IMR-90 (cell line): ENCODE measurements around the gene PALB2. TPM values are rescaled to one million over a fixed set of nuclear protein-coding genes. Genes with fewer than 3 reads are reported as not detected.

ENCODE experiments used
- ATAC-seq: fragments of 200-7000 bp; cut with Tn5 transposase; 2 replicates; pipeline ENCODE4 v1.9.1; 2020; ENCODE audit warnings: low read depth, mild to moderate bottlenecking, moderate library complexity
- BruUV-seq: library from RNA; stranded (reverse); fragments of 400-500 nt; replicated peaks from 2 replicates; lab custom pipeline; 2021; lab: Mats Ljungman, UMichigan
- CTCF ChIA-PET: fragments of 300-600 bp; formaldehyde crosslinking; extraction: SDS; loops from one replicate; lab custom pipeline; 2021; ENCODE audit warnings: antibody characterized with exemption; lab: Yijun Ruan, JAX
- POLR2A ChIA-PET: fragments of 300-600 bp; sonication (Branson Sonifier 250); formaldehyde crosslinking; loops from one replicate; lab custom pipeline; 2022; ENCODE audit warnings: antibody characterized with exemption; ENCODE audit not compliant: unreplicated experiment; lab: Charles Lee
- DNase-seq: peaks from one replicate; pipeline ENCODE4 v3.0.0; 2013
- H2AFZ ChIP-seq: replicated peaks from 2 replicates; pipeline ENCODE3; 2013; ENCODE audit warnings: low read length, mild to moderate bottlenecking; ENCODE audit not compliant: poor library complexity
- H2AK5ac ChIP-seq: 2 replicates; pipeline ENCODE4 v1.6.1; 2013; ENCODE audit warnings: low read depth, low read length, inconsistent platforms
- H2AK9ac ChIP-seq: replicated peaks from 2 replicates; pipeline ENCODE3; 2013; ENCODE audit warnings: mild to moderate bottlenecking, low read depth, low read length, moderate library complexity; ENCODE audit not compliant: poor library complexity
- H2BK120ac ChIP-seq: 2 replicates; pipeline ENCODE4 v1.6.1; 2013; ENCODE audit warnings: low read depth, low read length, inconsistent platforms
- H2BK15ac ChIP-seq: 3 replicates; pipeline ENCODE4 v1.6.1; 2013; ENCODE audit warnings: low read depth, low read length, inconsistent platforms
- H2BK20ac ChIP-seq: 2 replicates; pipeline ENCODE4 v1.6.1; 2013; ENCODE audit warnings: low read depth, mild to moderate bottlenecking, inconsistent platforms, low read length, moderate library complexity
- H2BK5ac ChIP-seq: 2 replicates; pipeline ENCODE4 v1.6.1; 2013; ENCODE audit warnings: mild to moderate bottlenecking, low read depth, low read length, inconsistent platforms; ENCODE audit not compliant: poor library complexity, severe bottlenecking
- H3K14ac ChIP-seq: replicated peaks from 2 replicates; pipeline ENCODE4 v1.6.1; 2013; ENCODE audit warnings: low read depth, low read length, inconsistent platforms
- H3K18ac ChIP-seq: 2 replicates; pipeline ENCODE4 v1.6.1; 2013; ENCODE audit warnings: low read depth, low read length, control low read depth
- H3K23ac ChIP-seq: 2 replicates; pipeline ENCODE4 v1.6.1; 2013; ENCODE audit warnings: low read depth, low read length, inconsistent platforms
- H3K27ac ChIP-seq: 2 replicates; pipeline ENCODE4 v1.5.1; 2013; ENCODE audit warnings: mild to moderate bottlenecking, control low read depth, low read length; ENCODE audit not compliant: insufficient read depth
- H3K27me3 ChIP-seq: 2 replicates; pipeline ENCODE4 v1.6.1; 2013; ENCODE audit warnings: low read length; ENCODE audit not compliant: control insufficient read depth, insufficient read depth
- H3K36me3 ChIP-seq: 2 replicates; pipeline ENCODE4 v1.6.1; 2013; ENCODE audit warnings: low read length, mixed read lengths; ENCODE audit not compliant: control insufficient read depth, insufficient read depth
- H3K4ac ChIP-seq: 2 replicates; pipeline ENCODE4 v1.6.1; 2013; ENCODE audit warnings: low read depth, low read length, inconsistent platforms
- H3K4me1 ChIP-seq: 2 replicates; pipeline ENCODE4 v1.6.1; 2013; ENCODE audit warnings: low read length, mixed read lengths; ENCODE audit not compliant: control insufficient read depth, insufficient read depth
- H3K4me2 ChIP-seq: 2 replicates; pipeline ENCODE4 v1.6.1; 2013; ENCODE audit warnings: low read depth, mild to moderate bottlenecking, control low read depth, low read length, moderate library complexity
- H3K4me3 ChIP-seq: 2 replicates; pipeline ENCODE4 v1.5.1; 2013; ENCODE audit warnings: low read depth, mild to moderate bottlenecking, control low read depth, low read length, moderate library complexity; ENCODE audit not compliant: insufficient read depth
- H3K56ac ChIP-seq: 2 replicates; pipeline ENCODE4 v1.6.1; 2013; ENCODE audit warnings: low read length, inconsistent platforms; ENCODE audit not compliant: insufficient read depth; ENCODE audit errors: extremely low read depth
- H3K79me1 ChIP-seq, 2 experiments: 2 replicates each; pipeline ENCODE4 v1.6.1; 2013; ENCODE audit warnings: low read length in 2 of 2, inconsistent platforms in 1 of 2, low read depth in 1 of 2
- H3K9ac ChIP-seq: 2 replicates; pipeline ENCODE4 v1.6.1; 2013; ENCODE audit warnings: low read depth, low read length, control low read depth
- H3K9me1 ChIP-seq: 2 replicates; pipeline ENCODE4 v1.6.1; 2013; ENCODE audit warnings: low read length, inconsistent platforms; ENCODE audit not compliant: insufficient read depth
- H3K9me3 ChIP-seq: 2 replicates; pipeline ENCODE4 v1.6.1; 2013; ENCODE audit warnings: low read length; ENCODE audit not compliant: control insufficient read depth, insufficient read depth
- H4K20me1 ChIP-seq: 2 replicates; pipeline ENCODE4 v1.6.1; 2013; ENCODE audit warnings: low read length, inconsistent platforms; ENCODE audit not compliant: insufficient read depth
- H4K5ac ChIP-seq: 2 replicates; pipeline ENCODE4 v1.6.1; 2013; ENCODE audit warnings: mild to moderate bottlenecking, low read depth, low read length, control low read depth
- H4K8ac ChIP-seq, 2 experiments: 2 replicates each; pipeline ENCODE4 v1.6.1; 2013; ENCODE audit warnings: low read depth in 2 of 2, low read length in 2 of 2, control low read depth in 1 of 2, inconsistent platforms in 1 of 2
- H4K91ac ChIP-seq: 2 replicates; pipeline ENCODE4 v1.6.1; 2013; ENCODE audit warnings: low read depth, low read length, inconsistent platforms; ENCODE audit not compliant: insufficient read depth
- BHLHE40 ChIP-seq: fragments of 150-350 bp; IDR thresholded peaks from 2 replicates; pipeline ENCODE4 v1.6.1; 2016; ENCODE audit warnings: mild to moderate bottlenecking, low read depth, low read length
- CEBPB ChIP-seq: IDR thresholded peaks from 2 replicates; pipeline ENCODE4 v1.6.1; 2012; ENCODE audit warnings: low read depth, low read length, improper control_type of control experiment
- CHD1 ChIP-seq: IDR thresholded peaks from 2 replicates; pipeline ENCODE4 v1.6.1; 2012; ENCODE audit warnings: low read depth, low read length, improper control_type of control experiment
- CTCF ChIP-seq: conservative IDR thresholded peaks from 2 replicates; pipeline ENCODE4 v1.5.1; 2012; ENCODE audit warnings: mild to moderate bottlenecking, low read depth, low read length, improper control_type of control experiment
- ELK1 ChIP-seq: fragments of 150-350 bp; IDR thresholded peaks from 2 replicates; pipeline ENCODE4 v1.6.1; 2016; ENCODE audit warnings: low read depth, mild to moderate bottlenecking, low read length, moderate library complexity, borderline replicate concordance
- FOS ChIP-seq: fragments of 150-350 bp; IDR thresholded peaks from 2 replicates; pipeline ENCODE4 v1.6.1; 2016; ENCODE audit warnings: low read depth, low read length
- MAFK ChIP-seq: IDR thresholded peaks from 2 replicates; pipeline ENCODE4 v1.6.1; 2012; ENCODE audit warnings: low read depth, low read length, improper control_type of control experiment
- MAZ ChIP-seq: IDR thresholded peaks from 2 replicates; pipeline ENCODE4 v1.6.1; 2012; ENCODE audit warnings: low read depth, mild to moderate bottlenecking, low read length, improper control_type of control experiment, moderate library complexity, borderline replicate concordance
- MXI1 ChIP-seq: IDR thresholded peaks from 2 replicates; pipeline ENCODE4 v1.6.1; 2012; ENCODE audit warnings: low read depth, mild to moderate bottlenecking, low read length, moderate library complexity, borderline replicate concordance
- NFE2L2 ChIP-seq: fragments of 150-350 bp; IDR thresholded peaks from 2 replicates; pipeline ENCODE4 v1.6.1; 2016; ENCODE audit warnings: low read depth, mild to moderate bottlenecking, low read length
- POLR2A ChIP-seq: IDR thresholded peaks from 2 replicates; pipeline ENCODE4 v1.6.1; 2012; ENCODE audit warnings: mild to moderate bottlenecking, low read depth, low read length
- RAD21 ChIP-seq: IDR thresholded peaks from 2 replicates; pipeline ENCODE4 v1.6.1; 2012; ENCODE audit warnings: low read length, improper control_type of control experiment
- RCOR1 ChIP-seq: IDR thresholded peaks from 2 replicates; pipeline ENCODE4 v1.6.1; 2012; ENCODE audit warnings: mild to moderate bottlenecking, low read length, improper control_type of control experiment; ENCODE audit not compliant: insufficient replicate concordance
- RFX5 ChIP-seq: IDR thresholded peaks from 2 replicates; pipeline ENCODE4 v1.8.0; 2012; ENCODE audit warnings: low read depth, mild to moderate bottlenecking, low read length, moderate library complexity
- SMC3 ChIP-seq: fragments of 150-350 bp; IDR thresholded peaks from 2 replicates; pipeline ENCODE4 v1.6.1; 2016; ENCODE audit warnings: low read depth, mild to moderate bottlenecking, antibody characterized with exemption, low read length, moderate library complexity
- USF2 ChIP-seq: fragments of 150-350 bp; IDR thresholded peaks from 2 replicates; pipeline ENCODE4 v1.6.1; 2017; ENCODE audit warnings: mild to moderate bottlenecking, antibody characterized with exemption, low read length, low read depth
- WGBS, 2 experiments: methylation state at CpG; one replicate each; pipeline versions ENCODE4 v1.1.5 to v1.1.7; 2013; ENCODE audit warnings: missing lambda C conversion rate in 2 of 2; ENCODE audit not compliant: insufficient read length in 1 of 2; ENCODE audit errors: extremely low coverage in 2 of 2; 5-methylcytosine and 5-hydroxymethylcytosine counted together
- dilution Hi-C: fragments of 300-500 bp; cut with HindIII; formaldehyde crosslinking; loops from one replicate; pipeline ENCODE4 v1.14.3; 2018; ENCODE audit warnings: low sequenced_read_pairs; ENCODE audit not compliant: unreplicated experiment
- in situ Hi-C: fragments of 300-500 bp; cut with MboI; formaldehyde crosslinking; loops from 3 replicates; pipeline ENCODE4 v1.14.3; 2019; ENCODE audit warnings: low sequenced_read_pairs, inconsistent platforms, mixed read lengths
- intact Hi-C: fragments of 100-400 bp; cut with micrococcal nuclease; formaldehyde crosslinking; loops from 2 replicates; pipeline ENCODE4 v1.10.0; 2022
- polyA plus RNA-seq, 3 experiments: library from polyadenylated mRNA; depleted of rRNA; stranded (reverse); fragments of >200 nt; gene quantifications; 2 replicates each; pipeline ENCODE4 v1.2.3, GENCODE V29; 2012; ENCODE audit warnings: low replicate concordance in 1 of 3
- total RNA-seq: library from RNA; depleted of rRNA; stranded (reverse); fragments of >200 nt; gene quantifications from 2 replicates; pipeline ENCODE4 v1.2.3, GENCODE V29; 2012

PALB2 gene
- total and polyA plus RNA-seq, 2 of the 4 experiments (the other 2 are of a cell fraction): 4.1 to 8.6 TPM

- BruUV-seq: no TSS peak
Measured at GRCh38 chr16:23634461-23635036, 6.6 kb downstream of the PALB2 start.

More at GRCh38 chr16:23634461-23635036, 6.6 kb downstream of the PALB2 start:
- no peak overlapping the region for H4K8ac ChIP-seq
- no peak overlapping the region for H2BK15ac ChIP-seq
- H3K14ac ChIP-seq: no peak overlapping the region
- no peak overlapping the region for H3K4me3 ChIP-seq
- H3K23ac ChIP-seq: no peak overlapping the region
- intact Hi-C loops: loop anchor here (5.0 kb wide), 1 partner anchor 162 kb away; no protein-coding TSS in a partner anchor
- no peak overlapping the region for H4K5ac ChIP-seq
- no peak overlapping the region for H3K27ac ChIP-seq
- TF ChIP-seq CHD1: no peak
- no peak for TF ChIP-seq CTCF
- TF ChIP-seq CEBPB: no peak
- no peak for TF ChIP-seq NFE2L2
- TF ChIP-seq MAZ: no peak
- no peak for TF ChIP-seq SMC3
- no peak for TF ChIP-seq BHLHE40
- no peak for TF ChIP-seq RFX5
- TF ChIP-seq RCOR1: no peak
- no peak for TF ChIP-seq ELK1
- TF ChIP-seq MXI1: no peak
- TF ChIP-seq FOS: no peak
- no peak for TF ChIP-seq MAFK
- no peak for TF ChIP-seq USF2
- no peak for TF ChIP-seq RAD21
- TF ChIP-seq POLR2A: no peak
- H2BK120ac ChIP-seq: no peak overlapping the region
- dilution Hi-C loops: no loop called here
- no peak overlapping the region for H2AK5ac ChIP-seq
- no peak overlapping the region for H4K91ac ChIP-seq
- DNase-seq: no peak
- no peaks in the 10 kb centered on the region for H3K9me1 ChIP-seq
- ChIA-PET POLR2A (no interaction called here), CTCF (no interaction called here)
- H3K18ac ChIP-seq: no peak overlapping the region
- no peaks in the 10 kb centered on the region for H3K4me1 ChIP-seq
- in situ Hi-C loops: no loop called here
- peaks cover 23% of the 10 kb centered on the region for H3K36me3 ChIP-seq
- H2AFZ ChIP-seq: no peak overlapping the region
- H3K4me2 ChIP-seq: no peak overlapping the region
- H2AK9ac ChIP-seq: no peak overlapping the region
- no peak overlapping the region for H3K56ac ChIP-seq
- no peaks in the 10 kb centered on the region for H3K27me3 ChIP-seq
- H3K9me3 ChIP-seq: no peaks in the 10 kb centered on the region
- no peak overlapping the region for H3K4ac ChIP-seq
- no peaks in the 10 kb centered on the region for H4K20me1 ChIP-seq
- no peak overlapping the region for H3K9ac ChIP-seq
- H2BK20ac ChIP-seq: no peak overlapping the region
- H3K79me1 ChIP-seq: peaks cover 11 to 12% of the 10 kb centered on the region in 2 experiments; a peak in 3 of 4 replicates
- no peak for ATAC-seq
- no CpG with 5 or more reads among the region's 4 CpGs for WGBS, 2 experiments
- H2BK5ac ChIP-seq: no peak overlapping the region
